Measurements from ENCODE around the gene RAD50. TPM values are rescaled to one million over a fixed set of nuclear protein-coding genes. Genes with fewer than 3 reads are reported as not detected.

Gene RAD50
- total RNA-seq, 4 donors from 2014 or later = 21.7 to 37.1 (median 24.6) TPM

DNA sequence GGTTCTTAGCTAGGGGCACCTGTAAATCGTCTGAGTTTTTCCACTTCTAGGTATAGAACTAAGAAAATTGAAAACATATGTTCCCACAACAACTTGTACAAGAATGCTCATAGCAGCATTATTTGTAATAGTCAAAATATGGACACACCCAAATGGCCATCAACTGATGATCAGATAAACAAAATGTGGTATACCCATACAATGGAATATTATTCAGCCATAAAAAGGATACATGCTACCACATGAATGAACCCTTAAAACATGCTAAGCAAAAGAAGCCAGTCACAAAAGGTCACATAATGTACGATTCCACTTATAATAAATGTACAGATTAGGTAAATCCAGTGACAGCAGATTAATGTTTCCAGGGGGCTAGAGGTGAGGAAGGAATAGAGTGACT, 55.2 kb downstream of the RAD50 start:
- intact Hi-C loops (cut with DNase I; ENCODE audit: low total_unique reads) = no loop called here
- no peak for TF ChIP-seq CTCF (IDR thresholded peaks at IDR 0.05)
- TF ChIP-seq POLR2A (IDR thresholded peaks at IDR 0.05) = no peak

GRCh38 chr5:132612846-132613245, 56.1 kb downstream of the RAD50 start:
- no peak for DNase-seq (ENCODE audit: low spot score in 2 of 2)
- intact Hi-C loops (cut with DNase I; ENCODE audit: low total_unique reads) = no loop called here
- no peak overlapping the region for H3K4me3 ChIP-seq (ENCODE audit: low read depth, poor library complexity, severe bottlenecking)
- TF ChIP-seq POLR2A (IDR thresholded peaks at IDR 0.05) (no peak), CTCF (IDR thresholded peaks at IDR 0.05) (no peak)
- WGBS, 2 donors = 85 to 95% methylated on average over 1 of the region's 1 CpG

More for the DNA sequence above, 55.2 kb downstream of the RAD50 start:
- no peak for DNase-seq (ENCODE audit: low spot score in 2 of 2)
- no peak overlapping the region for H3K4me3 ChIP-seq (ENCODE audit: low read depth, poor library complexity, severe bottlenecking)
- 93% methylated on average over 2 of the region's 2 CpGs for WGBS, 2 donors

- TF ChIP-seq POLR2A (IDR thresholded peaks at IDR 0.05) (no peak), CTCF (IDR thresholded peaks at IDR 0.05) (no peak)
- H3K4me3 ChIP-seq (ENCODE audit: low read depth, poor library complexity, severe bottlenecking) = no peak overlapping the region
- intact Hi-C loops (cut with DNase I; ENCODE audit: low total_unique reads) = no loop called here
- DNase-seq (ENCODE audit: low spot score in 2 of 2) = no peak
These were observed 64.9 kb downstream of the RAD50 start for GRCh38 chr5:132621699-132622098.

DNA sequence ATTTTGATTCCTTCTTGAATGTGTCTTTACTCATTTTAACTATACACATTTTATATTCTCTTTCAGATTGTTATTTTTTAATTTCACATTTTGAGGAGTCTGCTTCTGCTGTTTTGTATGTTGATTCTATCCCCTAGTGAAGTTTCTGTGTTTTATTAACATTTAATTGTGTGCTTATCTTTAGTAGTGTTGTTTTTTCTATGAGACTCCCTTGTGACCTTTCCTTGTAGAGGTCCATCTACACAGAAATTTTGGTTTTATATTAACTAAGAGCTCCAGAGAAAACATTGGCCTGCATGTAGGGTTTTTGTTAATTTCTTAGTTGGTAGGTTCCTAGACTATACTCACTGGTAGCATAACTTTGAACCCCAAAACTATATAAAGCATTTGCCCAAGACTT, 65.8 kb downstream of the RAD50 start:
- no peak for DNase-seq (ENCODE audit: low spot score in 2 of 2)
- H3K4me3 ChIP-seq (ENCODE audit: low read depth, poor library complexity, severe bottlenecking) = no peak overlapping the region
- no peak for TF ChIP-seq POLR2A (IDR thresholded peaks at IDR 0.05)
- TF ChIP-seq CTCF (IDR thresholded peaks at IDR 0.05) = no peak
- intact Hi-C loops (cut with DNase I; ENCODE audit: low total_unique reads) = no loop called here

GRCh38 chr5:132627470-132627869, 70.7 kb downstream of the RAD50 start:
- WGBS, 2 donors = 93 to 98% methylated on average over 2 of the region's 2 CpGs
- TF ChIP-seq POLR2A (IDR thresholded peaks at IDR 0.05) (no peak), CTCF (IDR thresholded peaks at IDR 0.05) (no peak)
- no peak overlapping the region for H3K4me3 ChIP-seq (ENCODE audit: low read depth, poor library complexity, severe bottlenecking)
- intact Hi-C loops (cut with DNase I; ENCODE audit: low total_unique reads) = no loop called here
- DNase-seq (ENCODE audit: low spot score in 2 of 2) = no peak

DNA sequence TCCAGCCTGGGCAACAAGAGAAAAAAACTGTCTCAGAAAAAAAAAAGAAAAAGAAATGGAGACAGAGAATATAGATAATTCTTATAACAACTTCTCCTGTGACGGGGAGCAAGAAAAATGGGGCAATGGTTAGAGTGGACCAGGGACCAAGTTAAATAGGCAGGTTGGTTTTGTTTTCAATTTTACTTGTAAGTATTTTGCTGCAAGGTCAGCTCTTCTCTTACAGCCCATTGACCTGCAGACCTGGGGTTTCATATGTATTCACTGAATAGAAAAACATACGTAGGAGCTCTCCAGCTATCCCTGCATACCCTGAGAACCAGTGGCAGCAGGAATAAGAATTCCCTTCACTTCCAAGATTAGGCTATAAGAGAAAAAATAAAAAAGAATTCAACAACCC, 72.0 kb downstream of the RAD50 start:
- WGBS, 2 donors = 96 to 100% methylated on average over 2 of the region's 2 CpGs
- TF ChIP-seq POLR2A (IDR thresholded peaks at IDR 0.05) = no peak
- TF ChIP-seq CTCF (IDR thresholded peaks at IDR 0.05) = no peak
- intact Hi-C loops (cut with DNase I; ENCODE audit: low total_unique reads) = no loop called here
- no peak for DNase-seq (ENCODE audit: low spot score in 2 of 2)
- H3K4me3 ChIP-seq (ENCODE audit: low read depth, poor library complexity, severe bottlenecking) = no peak overlapping the region
